GM12874 (cell line): ENCODE data around the gene RHBDL3.

Experiments
- CTCF ChIP-seq: IDR thresholded peaks from 2 replicates; pipeline ENCODE4 v1.5.1; 2011; ENCODE audit warnings: low read depth, mild to moderate bottlenecking, control low read depth, low read length, moderate library complexity; ENCODE audit not compliant: insufficient read depth

Gene RHBDL3

GRCh38 chr17:32297860-32298259, 32.2 kb downstream of the RHBDL3 start:
- TF ChIP-seq CTCF, result no peak

GRCh38 chr17:32298298-32298697, 32.7 kb downstream of the RHBDL3 start:
- no peak for TF ChIP-seq CTCF

- no peak for TF ChIP-seq CTCF
Measured at GRCh38 chr17:32298721-32299579, 33.3 kb downstream of the RHBDL3 start.

GRCh38 chr17:32299580-32300164, 34.0 kb downstream of the RHBDL3 start:
- no peak for TF ChIP-seq CTCF

- TF ChIP-seq CTCF, result no peak
Measured at GRCh38 chr17:32302037-32302436, 36.4 kb downstream of the RHBDL3 start.

GRCh38 chr17:32302860-32303649, 37.4 kb downstream of the RHBDL3 start:
- no peak for TF ChIP-seq CTCF

- no peak for TF ChIP-seq CTCF
Measured at GRCh38 chr17:32303781-32304288, 38.2 kb downstream of the RHBDL3 start.
